BLaER1 (cell line): ENCODE measurements around the gene PRSS38.

Experiments used
- H3K27ac ChIP-seq: shearing (Covaris generic); formaldehyde crosslinking; 2 replicates; pipeline ENCODE4 v1.8.1; 2022
- H3K27me3 ChIP-seq: shearing (Covaris generic); formaldehyde crosslinking; 2 replicates; pipeline ENCODE4 v1.8.1; 2022
- H3K36me3 ChIP-seq: shearing (Covaris generic); formaldehyde crosslinking; 2 replicates; pipeline ENCODE4 v1.8.1; 2022
- H3K4me1 ChIP-seq: shearing (Covaris generic); formaldehyde crosslinking; 2 replicates; pipeline ENCODE4 v1.8.1; 2022
- H3K4me2 ChIP-seq: shearing (Covaris generic); formaldehyde crosslinking; 2 replicates; pipeline ENCODE4 v1.8.1; 2022
- H3K4me3 ChIP-seq: shearing (Covaris generic); formaldehyde crosslinking; 2 replicates; pipeline ENCODE4 v1.8.1; 2022
- H3K9ac ChIP-seq: shearing (Covaris generic); formaldehyde crosslinking; 2 replicates; pipeline ENCODE4 v1.8.1; 2022
- H3K9me3 ChIP-seq: shearing (Covaris generic); formaldehyde crosslinking; 2 replicates; pipeline ENCODE4 v1.8.1; 2022
- H4K20me1 ChIP-seq: shearing (Covaris generic); formaldehyde crosslinking; 2 replicates; pipeline ENCODE4 v1.8.1; 2022
- Cebpa-rat ChIP-seq: shearing (Covaris generic); IDR thresholded peaks from 2 replicates; pipeline ENCODE4 v1.8.1; 2022

Gene PRSS38

GRCh38 chr1:227889047-227889862 lies 73.8 kb downstream of the PRSS38 start:
- Histone ChIP-seq H3K4me2 (no peak overlapping the region), H3K27ac (no peak overlapping the region), H3K4me3 (no peak overlapping the region), H3K36me3 (no peaks in the 10 kb centered on the region), H3K4me1 (peaks cover 6% of the 10 kb centered on the region; the same call in 1 of the 2 replicates), H4K20me1 (no peaks in the 10 kb centered on the region), H3K9me3 (no peaks in the 10 kb centered on the region), H3K9ac (no peak overlapping the region), H3K27me3 (no peaks in the 10 kb centered on the region)
- TF ChIP-seq Cebpa-rat = no peak

DNA sequence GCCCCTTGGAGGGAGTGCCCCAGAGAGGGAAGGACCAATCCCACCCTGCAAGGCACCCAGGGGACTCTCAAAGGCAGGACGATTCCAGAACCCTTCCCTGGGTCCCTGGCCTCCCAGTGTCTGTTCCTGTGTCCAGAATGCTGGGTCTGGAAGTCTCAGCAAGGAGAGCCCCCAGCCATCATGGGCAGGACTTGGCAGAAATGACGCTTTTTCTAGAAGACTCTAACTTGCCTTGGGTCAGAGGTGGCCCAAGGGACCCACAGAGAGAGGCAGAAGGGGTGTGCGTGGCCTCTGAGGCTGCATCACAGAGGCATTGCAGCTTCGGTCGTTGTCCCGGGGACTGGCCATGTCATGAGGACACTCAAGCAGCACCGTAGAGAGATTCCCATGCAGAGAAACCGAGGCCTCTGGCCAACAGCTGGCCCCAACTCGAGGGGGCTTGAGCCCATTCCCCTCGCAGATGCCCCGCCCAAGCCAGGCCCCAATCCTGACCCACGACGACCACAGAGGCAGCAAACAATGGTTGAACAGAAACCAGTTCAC lies 74.5 kb downstream of the PRSS38 start:
- Histone ChIP-seq H3K9ac (no peak overlapping the region), H4K20me1 (no peaks in the 10 kb centered on the region), H3K4me3 (no peak overlapping the region), H3K27me3 (no peaks in the 10 kb centered on the region), H3K4me1 (peaks cover 6% of the 10 kb centered on the region; the same call in 1 of the 2 replicates), H3K27ac (no peak overlapping the region), H3K9me3 (no peaks in the 10 kb centered on the region), H3K36me3 (no peaks in the 10 kb centered on the region), H3K4me2 (no peak overlapping the region)
- no peak for TF ChIP-seq Cebpa-rat

DNA sequence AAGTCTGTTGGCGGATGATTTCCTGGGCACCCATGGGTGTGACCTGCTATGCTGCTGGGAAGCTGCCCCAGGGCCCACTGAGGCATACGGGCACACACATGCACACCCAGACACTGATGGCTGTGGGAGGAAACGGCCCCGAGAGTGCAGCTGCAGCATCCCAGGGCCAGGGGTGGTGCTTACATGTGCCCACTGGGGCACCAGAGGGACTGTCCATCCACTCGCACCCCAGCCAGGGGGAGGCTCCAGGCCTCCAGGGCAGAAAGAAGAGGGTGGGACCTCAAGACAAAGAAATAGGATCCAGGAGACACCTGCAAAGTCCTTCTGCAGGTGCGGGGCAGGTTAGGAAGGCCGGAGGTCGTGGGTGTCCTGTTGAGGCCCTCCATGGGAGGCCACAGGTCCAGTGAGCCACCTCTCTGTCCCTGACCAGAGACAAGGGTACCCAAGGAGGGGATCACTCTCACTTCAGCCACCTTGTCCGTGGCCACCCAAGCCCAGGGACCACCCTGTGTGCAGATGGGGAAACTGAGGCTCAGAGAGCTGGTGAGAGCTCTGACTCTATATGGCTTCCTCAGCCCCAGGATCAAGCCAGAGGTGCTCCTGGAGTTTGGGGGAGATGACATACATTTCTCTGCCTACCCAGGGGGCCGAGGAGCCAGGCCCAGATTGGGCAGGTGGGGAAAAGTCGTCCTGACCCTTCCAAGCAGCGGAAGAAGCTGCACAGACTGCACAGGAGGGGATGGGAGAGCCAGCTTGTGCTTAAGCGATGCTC lies 75.2 kb downstream of the PRSS38 start:
- Histone ChIP-seq H3K9ac (no peak overlapping the region), H3K27me3 (no peaks in the 10 kb centered on the region), H3K27ac (no peak overlapping the region), H4K20me1 (no peaks in the 10 kb centered on the region), H3K4me3 (no peak overlapping the region), H3K36me3 (no peaks in the 10 kb centered on the region), H3K9me3 (no peaks in the 10 kb centered on the region), H3K4me1 (peaks cover 6% of the 10 kb centered on the region; the same call in 1 of the 2 replicates), H3K4me2 (no peak overlapping the region)
- no peak for TF ChIP-seq Cebpa-rat

DNA sequence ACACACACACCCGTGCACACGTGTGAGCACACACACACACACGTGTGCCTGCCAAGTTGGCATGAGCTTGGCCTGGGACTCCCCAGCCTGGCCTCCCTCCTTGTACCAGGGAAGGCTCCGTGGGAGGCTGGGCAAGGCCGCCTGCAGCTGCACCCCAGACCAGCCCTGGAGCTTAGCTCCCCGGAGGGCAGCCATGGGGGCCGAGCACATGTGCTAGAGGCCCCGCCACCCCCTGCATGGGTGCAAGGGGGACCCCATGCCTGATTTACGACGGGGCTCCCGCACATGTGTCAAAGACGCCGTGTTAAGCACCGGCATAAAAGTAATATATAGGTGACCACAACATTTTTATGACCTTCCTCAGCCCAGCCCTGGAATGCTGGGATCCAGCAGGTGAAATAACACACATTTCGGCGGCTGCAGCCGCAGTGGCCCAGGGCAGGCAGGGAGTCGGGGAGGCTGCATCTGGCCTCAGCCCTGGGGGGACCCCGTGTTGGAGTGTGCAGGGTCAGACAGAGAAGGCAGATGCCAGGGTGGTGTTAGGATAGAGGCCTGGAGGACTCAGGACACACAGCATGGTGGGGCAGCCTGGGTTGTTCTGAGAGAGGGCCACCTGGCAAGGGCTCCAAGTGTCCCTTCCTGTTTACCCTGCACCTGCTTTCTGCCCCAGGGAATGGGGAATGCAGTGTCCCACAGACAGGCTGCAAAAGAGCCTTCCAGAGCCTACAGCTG lies 75.9 kb downstream of the PRSS38 start:
- Histone ChIP-seq H3K4me1 (peaks cover 6% of the 10 kb centered on the region; the same call in 1 of the 2 replicates), H3K4me3 (no peak overlapping the region), H3K9ac (no peak overlapping the region), H3K4me2 (no peak overlapping the region), H3K9me3 (no peaks in the 10 kb centered on the region), H4K20me1 (no peaks in the 10 kb centered on the region), H3K27me3 (no peaks in the 10 kb centered on the region), H3K27ac (no peak overlapping the region), H3K36me3 (no peaks in the 10 kb centered on the region)
- no peak for TF ChIP-seq Cebpa-rat

- Histone ChIP-seq H4K20me1 (no peaks in the 10 kb centered on the region), H3K36me3 (no peaks in the 10 kb centered on the region), H3K27ac (no peak overlapping the region), H3K4me3 (no peak overlapping the region), H3K9ac (no peak overlapping the region), H3K9me3 (no peaks in the 10 kb centered on the region), H3K4me1 (peaks cover 6% of the 10 kb centered on the region; the same call in 1 of the 2 replicates), H3K4me2 (no peak overlapping the region), H3K27me3 (no peaks in the 10 kb centered on the region)
- no peak for TF ChIP-seq Cebpa-rat
These were observed 76.5 kb downstream of the PRSS38 start for GRCh38 chr1:227891955-227892488.

- Histone ChIP-seq H3K27ac (no peak overlapping the region), H4K20me1 (no peaks in the 10 kb centered on the region), H3K36me3 (no peaks in the 10 kb centered on the region), H3K4me3 (no peak overlapping the region), H3K9me3 (no peaks in the 10 kb centered on the region), H3K4me1 (peaks cover 5% of the 10 kb centered on the region; the same call in 1 of the 2 replicates), H3K4me2 (no peak overlapping the region), H3K9ac (no peak overlapping the region), H3K27me3 (no peaks in the 10 kb centered on the region)
- no peak for TF ChIP-seq Cebpa-rat
These were observed 77.2 kb downstream of the PRSS38 start for GRCh38 chr1:227892489-227893299.

GRCh38 chr1:227893300-227893948 lies 77.9 kb downstream of the PRSS38 start:
- no peak for TF ChIP-seq Cebpa-rat
- Histone ChIP-seq H3K9me3 (no peaks in the 10 kb centered on the region), H4K20me1 (no peaks in the 10 kb centered on the region), H3K4me3 (no peak overlapping the region), H3K27ac (no peak overlapping the region), H3K4me1 (no peaks in the 10 kb centered on the region; the same call in 1 of the 2 replicates), H3K27me3 (no peaks in the 10 kb centered on the region), H3K4me2 (no peak overlapping the region), H3K9ac (no peak overlapping the region), H3K36me3 (no peaks in the 10 kb centered on the region)

DNA sequence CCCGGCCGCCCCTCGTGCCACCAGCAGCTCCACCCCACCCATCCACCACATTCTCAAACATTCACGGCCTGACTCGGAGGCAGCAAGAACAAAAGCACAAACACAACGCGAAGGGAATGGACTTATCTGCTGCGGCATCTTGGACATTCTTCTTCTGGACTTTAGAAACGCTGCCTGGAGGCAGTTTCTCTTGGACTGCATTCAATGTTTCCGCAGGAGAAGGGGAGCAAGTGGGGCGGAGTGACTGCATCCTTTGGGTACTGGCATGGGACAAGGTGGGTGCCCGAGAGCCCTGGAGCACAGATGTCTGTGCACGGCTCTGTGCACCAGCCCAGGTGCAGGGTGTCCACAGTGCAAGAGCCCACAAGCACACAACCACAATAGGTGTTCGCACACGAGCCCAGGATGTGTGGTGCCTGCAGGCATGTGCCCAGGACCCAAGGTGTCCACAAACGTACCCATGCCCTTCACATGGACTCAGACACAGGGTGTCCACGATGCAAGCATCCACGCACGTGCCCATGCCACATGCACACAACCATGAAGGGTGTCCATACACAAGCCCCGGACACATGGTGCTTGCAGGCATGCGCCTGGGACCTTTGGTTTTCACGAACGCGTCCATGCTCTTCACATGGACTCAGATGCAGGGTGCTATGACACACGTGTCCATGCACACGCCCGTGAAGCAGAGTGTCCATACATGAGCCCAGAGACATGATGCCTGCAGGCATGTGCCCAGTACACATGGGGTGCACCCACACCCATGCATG lies 78.7 kb downstream of the PRSS38 start:
- Histone ChIP-seq H3K4me1 (no peaks in the 10 kb centered on the region), H3K27me3 (no peaks in the 10 kb centered on the region), H3K27ac (no peak overlapping the region), H3K4me2 (no peak overlapping the region), H3K4me3 (no peak overlapping the region), H3K9ac (no peak overlapping the region), H4K20me1 (no peaks in the 10 kb centered on the region), H3K36me3 (no peaks in the 10 kb centered on the region), H3K9me3 (no peaks in the 10 kb centered on the region)
- TF ChIP-seq Cebpa-rat = no peak
